Bronchial epithelial cell (primary cell): ENCODE measurements around the gene ZMIZ2. TPM values are rescaled to one million over a fixed set of nuclear protein-coding genes. Genes with fewer than 3 reads are reported as not detected.
A peak's percentile ranks its signal among the peaks of the same experiment; 100 is the strongest.

ENCODE experiments used
- DNase-seq: peaks from one replicate; pipeline ENCODE4 v3.0.0-alpha.2; 2010; ENCODE audit warnings: low read depth
- FAIRE-seq: peaks from 2 replicates; lab custom pipeline; 2011; peaks lifted over from hg19 to GRCh38; lab: Jason Lieb, UNC
- H3K27me3 ChIP-seq: 2 replicates; pipeline ENCODE4 v1.5.1; 2011; ENCODE audit warnings: low read length; ENCODE audit not compliant: control insufficient read depth, insufficient read depth
- H3K36me3 ChIP-seq: 2 replicates; pipeline ENCODE4 v1.5.1; 2011; ENCODE audit warnings: low read length; ENCODE audit not compliant: control insufficient read depth, insufficient read depth
- H3K4me3 ChIP-seq: 2 replicates; pipeline ENCODE4 v1.5.1; 2011; ENCODE audit warnings: mild to moderate bottlenecking, low read depth, low read length, control low read depth
- CTCF ChIP-seq: IDR thresholded peaks from 2 replicates; pipeline ENCODE4 v1.5.1; 2011; ENCODE audit warnings: mild to moderate bottlenecking, moderate library complexity, low read length, control low read depth, inconsistent platforms; ENCODE audit not compliant: insufficient read depth, severe bottlenecking
- total RNA-seq: library from RNA; depleted of rRNA; stranded (reverse); fragments of >200 nt; gene quantifications from 2 replicates; pipeline ENCODE4 v1.2.1, GENCODE V29; 2014

ZMIZ2 gene
- total RNA-seq, 1 donor from 2014 or later = 5.5 TPM

GRCh38 chr7:44767912-44768627, 19.4 kb downstream of the ZMIZ2 start:
- DNase-seq = no peak
- H3K36me3 ChIP-seq = peaks cover 26% of the 10 kb centered on the region
- H3K27me3 ChIP-seq = no peaks in the 10 kb centered on the region
- no peak for TF ChIP-seq CTCF
- no peak for FAIRE-seq
- H3K4me3 ChIP-seq = no peak overlapping the region

DNA sequence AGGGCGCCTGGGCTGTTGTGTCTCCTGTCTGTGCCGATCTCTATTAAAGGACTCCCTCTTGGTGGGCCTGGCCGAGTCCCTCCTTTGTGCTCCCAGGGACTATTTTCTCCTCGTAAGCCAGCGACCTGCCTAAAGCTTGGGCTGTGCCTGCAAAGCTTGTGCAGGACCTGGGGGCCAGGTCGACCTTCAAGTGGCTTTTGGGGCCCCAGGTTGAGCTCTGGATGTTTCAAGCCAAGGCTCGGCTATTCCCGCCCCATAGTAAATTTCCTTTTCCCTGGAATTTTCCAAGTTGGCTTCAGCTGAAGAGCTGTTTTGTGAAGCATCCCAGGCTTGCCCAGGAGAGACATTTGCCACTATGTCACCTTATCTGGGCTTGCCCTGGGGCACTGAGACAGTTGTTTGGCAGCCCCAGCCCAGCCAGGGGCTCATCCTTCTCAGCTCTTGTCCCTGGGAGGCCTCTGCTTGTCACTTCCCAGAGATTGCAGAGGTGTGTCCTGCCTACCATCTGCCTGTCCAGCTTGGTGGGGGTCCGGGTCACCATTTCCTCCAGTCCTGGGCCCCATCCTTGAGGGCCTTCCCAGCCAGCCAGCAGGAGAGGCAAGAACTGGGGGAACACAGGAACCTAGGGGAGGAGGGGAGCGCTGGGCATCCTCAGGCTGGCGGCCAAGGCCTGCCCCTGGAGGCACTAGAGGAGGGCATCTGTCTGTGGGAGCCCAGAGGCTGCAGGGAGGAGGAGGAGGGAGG, 20.2 kb downstream of the ZMIZ2 start:
- Histone ChIP-seq H3K36me3 (peaks cover 21% of the 10 kb centered on the region), H3K4me3 (no peak overlapping the region), H3K27me3 (no peaks in the 10 kb centered on the region)
- FAIRE-seq = no peak
- TF ChIP-seq CTCF = no peak
- no peak for DNase-seq

DNA sequence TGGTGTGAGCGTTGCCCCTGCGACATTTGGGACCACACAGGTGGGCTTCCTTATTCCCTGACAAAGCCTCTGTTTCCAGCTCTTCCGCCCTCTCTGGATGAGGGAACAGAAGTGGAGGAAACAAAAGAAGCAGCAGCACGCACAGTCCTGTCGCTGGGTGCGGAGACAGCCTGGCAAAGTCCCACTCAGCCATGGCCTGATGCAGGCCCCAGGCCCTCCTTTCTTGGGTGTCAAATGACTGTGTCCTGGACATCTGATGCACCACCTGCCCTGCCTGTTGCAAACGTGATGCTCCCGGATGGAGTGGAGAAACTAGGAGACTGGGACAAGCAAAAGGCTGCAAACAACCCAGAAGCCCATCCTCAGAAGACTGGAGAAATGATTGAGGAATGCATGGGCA, 20.7 kb downstream of the ZMIZ2 start:
- FAIRE-seq = peak; percentile 82
- Histone ChIP-seq H3K27me3 (no peaks in the 10 kb centered on the region), H3K4me3 (no peak overlapping the region), H3K36me3 (peaks cover 19% of the 10 kb centered on the region)
- no peak for TF ChIP-seq CTCF
- no peak for DNase-seq

- Histone ChIP-seq H3K36me3 (peaks cover 16% of the 10 kb centered on the region), H3K27me3 (no peaks in the 10 kb centered on the region), H3K4me3 (no peak overlapping the region)
- FAIRE-seq (no peak), DNase-seq (peak; percentile 15)
- TF ChIP-seq CTCF = no peak
Measured at GRCh38 chr7:44769776-44770294, 21.2 kb downstream of the ZMIZ2 start.

DNA sequence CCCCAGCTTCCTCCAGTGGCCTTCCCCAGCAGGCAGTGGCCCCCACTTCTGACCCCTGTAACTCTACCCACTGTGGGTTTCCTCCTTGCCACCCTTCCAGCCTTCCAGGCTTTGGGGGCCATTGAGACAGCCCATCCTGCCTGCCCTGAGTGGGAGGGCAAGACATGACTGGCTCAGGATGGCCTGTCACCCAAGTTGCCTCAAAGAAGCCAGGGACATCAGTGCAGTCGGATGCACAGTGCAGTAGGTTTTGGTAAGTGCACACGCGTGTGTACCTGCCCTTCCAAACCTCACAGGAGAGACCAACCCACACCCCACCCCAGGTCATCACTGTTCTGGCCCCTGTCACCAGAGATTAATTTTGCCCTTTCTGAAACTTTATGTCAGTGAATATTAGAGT, 22.7 kb downstream of the ZMIZ2 start:
- no peaks in the 10 kb centered on the region for H3K27me3 ChIP-seq
- no peak for DNase-seq
- FAIRE-seq = no peak

More for the DNA sequence above, 22.7 kb downstream of the ZMIZ2 start:
- peaks cover 6% of the 10 kb centered on the region for H3K36me3 ChIP-seq
- no peak overlapping the region for H3K4me3 ChIP-seq
- no peak for TF ChIP-seq CTCF
